GM21723 (cell line): Measurements from ENCODE around the gene PRKN.

Experiments
- ATAC-seq: cut with Tn5 transposase; IDR thresholded peaks from one replicate; pipeline ENCODE4 v1.9.1; 2021; ENCODE audit warnings: mild to moderate bottlenecking, moderate library complexity; ENCODE audit not compliant: unreplicated experiment

The PRKN gene

GRCh38 chr6:162256361-162256760 is 471.2 kb downstream of the PRKN start:
- no peak for ATAC-seq

DNA sequence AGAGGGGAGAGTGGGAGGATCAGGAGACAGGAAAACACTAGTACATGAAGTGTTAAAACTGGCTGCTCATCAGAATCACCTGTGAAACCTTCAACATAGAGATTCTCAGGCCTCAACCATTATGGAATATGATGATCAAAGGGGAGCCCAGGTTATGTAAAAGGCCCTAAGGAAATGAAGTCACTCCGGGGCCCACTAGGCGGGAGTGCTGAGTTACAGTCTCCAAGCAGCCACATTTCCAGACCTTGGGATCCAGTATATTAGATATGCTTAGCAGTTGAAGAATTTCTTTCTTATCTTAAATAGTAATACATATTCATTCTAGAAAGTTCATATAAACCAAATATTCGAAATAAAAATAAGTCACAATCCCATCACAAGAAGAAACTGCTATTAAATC is 476.3 kb downstream of the PRKN start:
- no peak for ATAC-seq

DNA sequence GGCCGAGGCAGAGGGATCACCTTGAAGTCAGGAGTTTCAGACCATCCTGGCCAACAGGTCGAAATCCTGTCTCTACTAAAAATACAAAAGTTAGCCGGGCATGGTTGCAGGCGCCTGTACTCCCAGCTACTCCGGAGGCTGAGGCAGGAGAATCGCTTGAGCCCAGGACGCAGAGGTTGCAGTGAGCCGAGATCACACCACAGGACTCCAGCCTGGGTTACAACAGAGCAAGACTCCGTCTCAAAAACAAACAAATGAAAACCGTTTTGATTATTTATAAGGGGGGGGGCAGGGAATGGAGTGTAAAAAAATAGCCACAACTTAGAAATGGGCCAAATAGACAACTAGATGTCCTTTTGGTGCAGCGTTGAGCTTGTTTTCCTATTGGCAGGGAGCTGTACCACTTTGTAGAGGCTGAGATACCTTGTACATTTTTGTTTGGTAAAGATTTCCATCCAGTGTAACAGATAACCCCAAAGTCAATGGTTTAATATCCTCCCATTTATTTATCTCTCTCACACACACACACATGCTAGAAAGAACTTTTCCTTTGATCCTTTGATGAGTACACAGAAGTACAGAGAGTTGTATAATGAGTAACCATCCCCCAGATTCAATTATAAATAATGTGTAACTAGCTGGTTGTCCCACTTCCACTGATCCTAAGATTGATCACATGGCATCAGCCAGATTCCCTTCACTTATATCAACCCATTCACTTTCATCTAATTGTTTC is 477.5 kb downstream of the PRKN start:
- no peak for ATAC-seq

DNA sequence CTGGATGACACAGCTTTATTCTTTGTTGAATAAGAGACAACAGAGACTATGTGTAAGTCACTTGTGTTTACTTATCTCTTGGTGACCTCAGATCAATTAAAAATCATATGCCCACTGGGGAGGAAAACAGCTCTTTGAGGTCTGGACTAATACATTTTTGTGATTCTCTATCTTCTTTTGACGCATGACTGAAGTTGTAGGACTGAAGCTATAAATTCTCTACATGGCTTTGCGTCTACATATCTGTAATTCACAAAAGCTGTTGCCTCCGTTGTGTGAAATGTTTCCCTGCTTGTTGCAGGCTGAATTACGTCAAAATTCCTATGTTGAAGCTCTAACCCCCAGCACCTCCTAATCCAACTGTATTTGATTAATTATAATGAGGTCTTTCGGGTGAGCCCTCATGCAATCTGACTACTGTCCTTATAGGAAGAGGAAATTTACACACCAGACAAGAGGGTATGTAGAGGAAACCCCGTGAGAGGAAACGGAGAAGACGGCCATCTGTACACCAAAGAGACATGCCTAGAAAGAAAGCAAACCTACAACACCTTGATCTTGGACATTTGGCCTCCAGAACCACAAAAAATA is 481.6 kb downstream of the PRKN start:
- no peak for ATAC-seq

DNA sequence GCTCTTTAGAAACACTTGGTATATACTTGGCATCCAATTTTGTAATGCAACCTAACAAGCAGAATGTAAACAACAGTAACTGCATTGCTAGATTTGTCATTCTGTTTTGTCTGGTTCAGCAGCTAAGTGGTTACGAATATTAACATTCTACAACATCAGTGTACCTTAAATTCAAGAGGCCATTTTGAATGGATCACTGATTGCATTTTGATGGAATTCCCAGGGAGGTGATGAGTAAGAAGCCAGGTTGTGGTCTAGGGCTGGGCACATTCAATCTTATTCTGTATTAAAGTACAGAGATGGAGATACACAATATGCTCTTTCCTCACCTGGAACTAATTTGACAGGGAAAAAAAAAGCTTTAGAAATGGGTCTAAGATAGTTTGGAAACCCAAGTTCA is 483.5 kb downstream of the PRKN start:
- no peak for ATAC-seq

GRCh38 chr6:162242915-162243314 is 484.7 kb downstream of the PRKN start:
- ATAC-seq: no peak

DNA sequence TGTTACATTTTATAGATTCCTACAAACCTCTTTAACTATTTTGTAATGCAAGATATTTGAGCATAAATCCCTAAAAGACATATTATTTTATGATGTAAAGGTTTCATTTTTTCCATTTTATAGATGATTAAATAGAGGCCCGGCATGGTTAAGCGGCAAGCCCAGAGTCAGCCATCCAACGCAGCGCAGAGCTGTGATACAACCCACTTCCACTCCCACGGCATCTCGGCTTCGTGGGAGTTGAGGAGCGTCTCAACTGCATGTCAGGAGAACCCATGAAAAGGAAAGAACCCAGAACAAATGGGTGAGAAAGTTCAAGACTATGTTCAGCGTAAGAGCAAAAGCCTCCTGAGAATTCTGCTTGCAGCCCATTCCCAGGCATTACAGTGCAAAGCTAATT is 488.2 kb downstream of the PRKN start:
- ATAC-seq: no peak

GRCh38 chr6:162238675-162239074 is 488.9 kb downstream of the PRKN start:
- no peak for ATAC-seq

DNA sequence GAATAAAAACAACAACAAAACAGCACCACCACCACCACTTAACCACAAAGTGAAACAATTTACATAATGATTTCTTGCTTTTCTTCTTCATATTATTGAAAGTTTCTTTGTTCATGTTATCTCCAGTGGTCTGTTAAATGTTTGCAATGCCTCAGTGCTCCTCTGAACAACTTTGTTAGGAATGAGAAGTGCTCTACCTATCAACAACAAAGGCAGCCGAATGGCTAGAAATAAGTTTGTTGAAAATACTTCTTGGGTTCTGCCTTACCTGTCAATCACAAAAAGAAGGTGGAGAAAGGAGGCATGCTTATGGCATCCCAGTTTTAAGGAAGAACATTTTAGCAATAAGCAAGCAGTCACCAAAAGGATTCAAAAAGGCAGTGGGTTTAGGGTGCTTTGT is 490.2 kb downstream of the PRKN start:
- no peak for ATAC-seq

- no peak for ATAC-seq
Measured at GRCh38 chr6:162234631-162235030, 492.9 kb downstream of the PRKN start.

GRCh38 chr6:162230147-162230752 is 497.3 kb downstream of the PRKN start:
- no peak for ATAC-seq

DNA sequence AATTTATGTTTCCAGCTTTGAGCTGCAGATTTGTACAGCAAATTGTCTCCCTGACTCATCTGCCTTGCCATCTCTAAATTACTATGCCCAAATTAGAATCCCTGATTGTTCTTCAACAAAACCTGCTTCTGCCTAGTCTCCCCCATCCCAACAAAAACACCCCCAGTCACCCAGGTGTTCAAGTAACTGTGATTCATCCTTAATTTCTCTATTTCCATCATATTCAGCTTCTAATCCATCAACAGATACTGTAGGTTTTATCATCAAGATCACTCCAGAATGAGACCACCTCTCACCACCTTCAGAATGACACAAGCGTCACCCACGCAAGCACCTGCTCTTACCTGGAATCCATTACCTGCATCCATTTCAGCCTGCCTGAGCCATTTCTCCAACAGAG is 498.5 kb downstream of the PRKN start:
- no peak for ATAC-seq

- no peak for ATAC-seq
Measured at GRCh38 chr6:162226803-162227202, 500.8 kb downstream of the PRKN start.

GRCh38 chr6:162222521-162222920 is 505.0 kb downstream of the PRKN start:
- no peak for ATAC-seq

GRCh38 chr6:162220876-162221275 is 506.7 kb downstream of the PRKN start:
- no peak for ATAC-seq

GRCh38 chr6:162219266-162219665 is 508.3 kb downstream of the PRKN start:
- no peak for ATAC-seq

DNA sequence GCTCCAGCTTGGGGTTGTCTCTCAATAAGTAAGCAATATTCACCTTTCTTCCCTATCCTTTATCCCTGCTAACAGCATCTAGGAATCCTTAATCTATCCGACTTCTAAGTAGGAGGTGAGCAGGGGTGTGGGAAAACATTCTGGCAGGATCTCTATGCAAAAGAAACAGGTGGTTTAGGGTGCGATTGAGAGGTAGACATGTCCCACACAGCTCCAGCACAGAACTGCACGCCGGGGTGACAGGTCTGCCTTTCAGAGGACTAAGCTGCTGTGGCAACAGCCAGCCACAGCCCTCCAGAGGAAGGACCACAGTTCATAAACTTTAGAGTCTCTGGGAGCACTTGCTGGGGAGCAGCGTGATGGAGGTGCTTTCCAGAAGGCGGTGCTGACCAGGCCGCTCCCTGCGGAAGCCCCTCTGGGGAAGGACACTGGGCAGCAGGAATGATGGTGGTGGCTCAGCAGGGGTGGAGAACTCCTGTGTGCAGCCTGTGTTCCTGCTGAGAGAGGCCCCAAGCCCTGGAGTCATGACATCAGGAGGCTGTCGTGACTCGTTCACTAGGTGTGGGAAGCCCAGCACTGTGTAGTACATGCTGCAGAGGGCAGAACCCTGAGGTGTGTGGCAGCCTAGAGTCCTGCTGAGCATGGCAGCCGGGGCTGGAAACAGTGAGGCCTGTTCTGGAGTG is 509.6 kb downstream of the PRKN start:
- no peak for ATAC-seq

GRCh38 chr6:162217058-162217457 is 510.5 kb downstream of the PRKN start:
- no peak for ATAC-seq

DNA sequence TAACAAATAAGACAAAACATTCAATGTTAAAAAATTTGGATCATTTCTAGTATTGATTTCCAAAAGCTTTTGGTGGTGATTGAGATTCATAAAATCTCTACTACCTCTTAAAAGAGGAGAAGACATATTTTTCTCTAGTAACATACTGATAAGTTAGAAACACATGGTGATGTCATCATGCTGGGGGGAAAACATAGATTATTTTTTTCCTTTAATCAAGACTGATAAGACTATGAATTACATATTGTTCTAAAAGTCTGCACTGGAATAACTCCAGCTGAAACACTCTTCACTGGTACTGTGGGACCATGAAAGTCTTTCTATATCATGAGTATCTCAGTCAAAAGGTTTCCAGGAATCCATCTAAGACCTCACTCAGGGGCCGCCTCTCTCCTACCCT is 515.8 kb downstream of the PRKN start:
- no peak for ATAC-seq

DNA sequence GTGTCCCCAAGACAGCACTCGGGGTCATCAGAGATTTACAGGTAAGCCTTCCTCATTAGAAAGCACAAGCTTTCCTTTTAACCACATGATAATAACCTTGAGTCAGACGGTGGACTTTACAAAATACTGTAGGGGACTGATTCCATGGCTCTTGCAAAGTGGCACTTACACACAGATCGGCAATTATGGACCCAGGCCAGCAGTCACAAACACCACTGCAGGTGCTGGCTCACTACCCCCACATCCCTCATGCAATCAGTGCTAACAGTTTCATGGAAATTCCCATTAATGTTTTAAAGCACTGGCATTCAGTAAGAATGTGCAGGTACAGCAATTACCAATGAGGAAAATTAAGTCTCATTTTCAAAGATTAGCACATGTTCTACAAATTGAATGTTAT is 516.5 kb downstream of the PRKN start:
- ATAC-seq: no peak

GRCh38 chr6:162203287-162203686 is 524.3 kb downstream of the PRKN start:
- no peak for ATAC-seq
